Endometrial microvascular endothelial cells (primary cell): Measurements from ENCODE around the gene ASZ1. TPM values are rescaled to one million over a fixed set of nuclear protein-coding genes. Genes with fewer than 3 reads are reported as not detected.

Experiments used
- total RNA-seq: library from RNA; depleted of rRNA; stranded (reverse); fragments of >200 nt; gene quantifications from one replicate; pipeline ENCODE4 v1.2.3, GENCODE V29; 2015; ENCODE audit errors: inconsistent ontology term

Gene ASZ1
- total RNA-seq, 1 donor from 2014 or later, result not detected

Other genes with a start within 250 kb of the ASZ1 start
- gene WNT2, start 104.4 kb downstream of the ASZ1 start, total RNA-seq, result not detected
- gene CFTR, start 52.5 kb upstream of the ASZ1 start, total RNA-seq, result not detected